ENCODE data around the gene MIS18BP1. TPM values are rescaled to one million over a fixed set of nuclear protein-coding genes. Genes with fewer than 3 reads are reported as not detected.

The MIS18BP1 gene

DNA sequence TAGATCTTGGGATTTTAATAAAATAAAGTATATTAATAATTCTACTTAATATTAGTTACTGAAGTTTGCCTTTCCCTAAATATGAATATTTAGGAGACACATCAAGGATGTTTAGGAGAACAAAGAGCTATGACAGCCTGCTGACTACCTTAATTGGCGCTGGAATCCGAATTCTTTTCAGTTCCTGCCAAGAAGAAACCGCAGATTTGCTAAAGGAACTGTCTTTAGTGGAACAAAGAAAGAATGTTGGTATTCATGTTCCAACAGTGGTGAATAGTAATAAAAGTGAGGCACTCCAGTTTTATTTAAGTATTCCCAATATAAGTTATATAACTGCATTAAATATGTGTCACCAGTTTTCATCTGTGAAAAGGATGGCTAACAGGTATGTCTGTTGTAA lies 54.5 kb downstream of the MIS18BP1 start:
- Histone ChIP-seq H3K4me2 (ENCODE audit: low read length) (peak overlapping the region; percentile 11), H3K4me3 (ENCODE audit: low read length) (no peak overlapping the region), H3K27me3 (ENCODE audit: control insufficient read depth, insufficient read depth, low read length) (no peaks in the 10 kb centered on the region), H3K9ac (ENCODE audit: low read depth, low read length) (peak overlapping the region; percentile 57), H3K4me1 (ENCODE audit: control insufficient read depth, insufficient read depth, low read length) (peaks cover 17% of the 10 kb centered on the region), H3K9me3 (replicated peaks; ENCODE audit: low read length) (no peaks in the 10 kb centered on the region), H3K36me3 (ENCODE audit: insufficient read depth, low read length) (peaks cover 9% of the 10 kb centered on the region)

DNA sequence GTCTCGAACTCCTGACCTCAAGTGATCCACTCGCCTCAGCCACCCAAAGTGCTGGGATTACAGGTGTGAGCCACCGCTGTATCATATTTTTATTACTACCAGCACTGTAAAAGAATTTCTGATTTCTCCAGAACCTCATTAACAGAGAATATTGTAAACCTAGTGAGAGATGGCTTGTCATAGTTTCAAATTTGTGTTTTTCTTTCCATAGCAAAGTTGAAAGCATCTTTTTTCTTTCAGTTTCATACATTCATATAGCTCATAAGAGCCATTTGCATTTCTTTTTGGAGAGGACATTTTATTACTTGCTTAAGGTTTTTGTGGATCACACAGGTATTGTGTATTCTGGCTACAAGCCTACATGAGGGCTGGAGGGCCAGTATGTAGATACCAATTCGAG lies 58.0 kb downstream of the MIS18BP1 start:
- Histone ChIP-seq H3K36me3 (ENCODE audit: insufficient read depth, low read length) (no peaks in the 10 kb centered on the region), H3K4me1 (ENCODE audit: control insufficient read depth, insufficient read depth, low read length) (peaks cover 17% of the 10 kb centered on the region), H3K9me3 (replicated peaks; ENCODE audit: low read length) (no peaks in the 10 kb centered on the region), H3K27me3 (ENCODE audit: control insufficient read depth, insufficient read depth, low read length) (no peaks in the 10 kb centered on the region), H3K4me3 (ENCODE audit: low read length) (no peak overlapping the region), H3K9ac (ENCODE audit: low read depth, low read length) (no peak overlapping the region), H3K4me2 (ENCODE audit: low read length) (no peak overlapping the region)

DNA sequence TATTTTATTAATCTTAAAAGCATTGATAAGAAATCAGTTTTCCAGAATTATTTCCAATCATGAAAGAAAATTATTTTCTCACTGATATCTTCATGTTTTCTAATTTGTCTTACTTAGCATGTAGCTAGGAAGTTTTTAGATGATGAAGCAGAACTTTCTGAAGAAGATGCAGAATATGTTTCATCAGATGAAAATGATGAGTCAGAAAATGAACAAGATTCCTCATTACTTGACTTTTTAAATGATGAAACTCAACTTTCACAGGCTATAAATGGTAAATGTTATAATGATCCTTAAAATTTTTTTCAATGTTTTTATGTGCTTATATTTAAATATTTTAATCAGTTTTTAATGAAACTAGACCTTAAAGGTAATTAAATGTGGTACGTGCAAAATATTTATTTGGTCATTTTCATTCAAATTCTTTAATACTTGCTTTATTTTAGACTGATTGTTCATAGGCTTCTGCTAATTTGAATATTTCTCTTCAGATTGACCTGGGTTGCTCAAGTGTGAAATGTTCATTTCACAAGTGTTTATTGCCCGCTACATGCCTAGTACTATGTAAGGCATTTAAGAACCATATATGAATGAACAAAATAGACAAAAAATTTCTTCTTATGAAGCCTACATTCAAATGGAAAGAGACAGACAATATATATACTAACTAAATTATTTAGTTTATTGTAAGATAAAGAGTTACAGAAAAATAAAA lies 67.7 kb downstream of the MIS18BP1 start:
- Histone ChIP-seq H3K4me1 (ENCODE audit: control insufficient read depth, insufficient read depth, low read length) (peaks cover 18% of the 10 kb centered on the region), H3K9me3 (replicated peaks; ENCODE audit: low read length) (no peaks in the 10 kb centered on the region), H3K27me3 (ENCODE audit: control insufficient read depth, insufficient read depth, low read length) (no peaks in the 10 kb centered on the region), H3K4me3 (ENCODE audit: low read length) (no peak overlapping the region), H3K36me3 (ENCODE audit: insufficient read depth, low read length) (peaks cover 8% of the 10 kb centered on the region), H3K9ac (ENCODE audit: low read depth, low read length) (no peak overlapping the region), H3K4me2 (ENCODE audit: low read length) (no peak overlapping the region)

DNA sequence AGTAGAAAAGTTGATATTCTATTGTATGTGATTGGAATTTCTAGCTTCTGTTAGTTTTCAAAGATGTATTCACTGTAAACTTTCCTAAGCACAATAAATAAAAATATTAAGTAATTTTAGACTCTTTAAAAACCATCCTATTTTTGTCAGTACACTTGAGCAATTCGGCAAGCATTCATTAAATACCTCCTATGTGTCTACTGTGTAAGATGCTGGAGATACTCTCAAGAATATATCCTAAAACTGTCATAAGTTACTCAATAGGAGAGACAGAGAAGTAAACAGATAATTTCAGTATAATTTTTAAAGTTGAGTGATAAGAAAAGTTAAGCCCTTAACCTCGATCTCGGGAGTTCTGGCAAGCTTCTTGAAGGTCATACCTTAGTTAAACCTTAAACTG lies 71.2 kb downstream of the MIS18BP1 start:
- Histone ChIP-seq H3K4me1 (ENCODE audit: control insufficient read depth, insufficient read depth, low read length) (peaks cover 27% of the 10 kb centered on the region), H3K4me2 (ENCODE audit: low read length) (no peak overlapping the region), H3K9ac (ENCODE audit: low read depth, low read length) (no peak overlapping the region), H3K36me3 (ENCODE audit: insufficient read depth, low read length) (no peaks in the 10 kb centered on the region), H3K4me3 (ENCODE audit: low read length) (no peak overlapping the region), H3K27me3 (ENCODE audit: control insufficient read depth, insufficient read depth, low read length) (no peaks in the 10 kb centered on the region), H3K9me3 (replicated peaks; ENCODE audit: low read length) (no peaks in the 10 kb centered on the region)

DNA sequence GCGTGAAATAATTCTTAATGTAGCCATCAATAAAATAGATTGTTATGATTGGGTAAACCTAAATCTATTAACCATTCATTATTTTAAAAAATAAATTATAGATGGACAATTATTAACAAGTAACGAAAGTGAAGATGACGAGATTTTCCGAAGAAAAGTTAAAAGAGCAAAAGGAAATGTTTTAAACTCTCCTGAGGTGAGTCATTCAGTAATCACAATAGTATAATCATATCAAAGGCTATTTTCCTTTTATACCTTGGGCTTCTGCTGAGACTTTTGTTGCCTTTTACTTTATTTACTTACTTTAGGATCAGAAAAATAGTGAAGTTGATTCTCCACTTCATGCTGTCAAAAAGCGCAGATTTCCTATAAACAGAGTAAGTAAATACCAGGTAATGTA lies 71.7 kb downstream of the MIS18BP1 start:
- Histone ChIP-seq H3K9me3 (replicated peaks; ENCODE audit: low read length) (no peaks in the 10 kb centered on the region), H3K4me1 (ENCODE audit: control insufficient read depth, insufficient read depth, low read length) (peaks cover 32% of the 10 kb centered on the region), H3K4me3 (ENCODE audit: low read length) (no peak overlapping the region), H3K36me3 (ENCODE audit: insufficient read depth, low read length) (no peaks in the 10 kb centered on the region), H3K4me2 (ENCODE audit: low read length) (no peak overlapping the region), H3K9ac (ENCODE audit: low read depth, low read length) (no peak overlapping the region), H3K27me3 (ENCODE audit: control insufficient read depth, insufficient read depth, low read length) (no peaks in the 10 kb centered on the region)

DNA sequence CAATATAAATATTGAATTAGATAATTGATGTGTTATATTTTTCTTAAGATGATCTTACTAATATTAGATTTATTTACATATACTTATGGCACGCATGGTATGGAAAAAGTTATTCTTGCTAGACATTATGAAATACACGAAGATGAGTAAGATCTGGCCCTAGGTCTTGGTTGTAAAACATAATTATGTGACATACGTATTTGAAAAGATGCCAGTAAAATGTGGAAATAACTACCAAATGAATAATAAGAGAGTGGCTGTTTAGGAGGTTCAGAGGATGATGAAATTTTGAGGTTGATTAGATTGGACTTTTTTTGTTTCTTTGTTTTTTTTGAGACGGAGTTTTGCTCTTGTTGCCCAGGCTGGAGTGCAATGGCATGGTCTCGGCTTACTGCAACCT lies 75.9 kb downstream of the MIS18BP1 start:
- Histone ChIP-seq H3K4me2 (ENCODE audit: low read length) (no peak overlapping the region), H3K4me3 (ENCODE audit: low read length) (no peak overlapping the region), H3K27me3 (ENCODE audit: control insufficient read depth, insufficient read depth, low read length) (no peaks in the 10 kb centered on the region), H3K9me3 (replicated peaks; ENCODE audit: low read length) (no peaks in the 10 kb centered on the region), H3K9ac (ENCODE audit: low read depth, low read length) (no peak overlapping the region), H3K36me3 (ENCODE audit: insufficient read depth, low read length) (no peaks in the 10 kb centered on the region), H3K4me1 (ENCODE audit: control insufficient read depth, insufficient read depth, low read length) (peaks cover 29% of the 10 kb centered on the region)

DNA sequence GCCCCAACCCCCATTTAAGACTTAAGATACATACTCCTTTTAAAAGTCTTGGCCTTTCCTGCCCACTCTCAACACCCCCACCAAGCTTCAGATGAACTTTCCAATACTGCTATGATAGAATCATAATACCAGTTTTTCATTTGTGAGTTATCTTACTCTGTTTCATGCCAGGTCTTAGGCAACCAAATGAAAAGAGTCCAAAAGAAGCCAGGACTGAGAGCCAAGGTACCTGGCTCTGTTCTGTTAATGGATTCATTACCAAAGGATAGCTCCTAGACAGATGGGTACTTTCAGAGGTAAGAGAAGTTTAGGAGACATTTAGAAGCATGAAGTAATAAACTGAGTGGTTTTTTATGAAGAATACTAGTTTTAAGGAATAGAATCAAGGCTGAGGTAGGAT lies 83.1 kb downstream of the MIS18BP1 start:
- H3K4me2 ChIP-seq (ENCODE audit: low read length) = no peak overlapping the region

DNA sequence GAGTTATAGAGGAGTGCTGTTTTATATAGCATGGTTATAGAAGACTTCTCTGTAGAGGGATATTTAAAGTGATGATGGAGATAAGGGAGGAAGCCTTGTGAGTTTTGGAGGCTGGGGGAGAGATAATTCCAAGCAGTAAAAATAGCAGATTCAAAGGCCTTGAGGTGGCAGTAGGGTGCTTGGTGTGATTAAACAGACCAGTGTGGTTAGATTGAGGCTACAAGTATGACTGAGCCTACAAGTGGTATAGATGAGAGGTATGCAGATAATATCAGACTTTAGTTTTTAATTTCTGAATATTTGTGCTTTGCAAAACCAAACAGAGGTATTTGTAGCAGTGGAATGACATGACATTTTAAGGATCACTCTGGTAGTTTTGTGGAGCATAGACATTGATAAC lies 96.9 kb downstream of the MIS18BP1 start:
- Histone ChIP-seq H3K27me3 (ENCODE audit: control insufficient read depth, insufficient read depth, low read length) (no peaks in the 10 kb centered on the region), H3K4me1 (ENCODE audit: control insufficient read depth, insufficient read depth, low read length) (no peaks in the 10 kb centered on the region), H3K36me3 (ENCODE audit: insufficient read depth, low read length) (no peaks in the 10 kb centered on the region), H3K9me3 (replicated peaks; ENCODE audit: low read length) (no peaks in the 10 kb centered on the region), H3K4me3 (ENCODE audit: low read length) (no peak overlapping the region), H3K9ac (ENCODE audit: low read depth, low read length) (no peak overlapping the region), H3K4me2 (ENCODE audit: low read length) (no peak overlapping the region)

More for the DNA sequence above, 83.1 kb downstream of the MIS18BP1 start:
- Histone ChIP-seq H3K36me3 (ENCODE audit: insufficient read depth, low read length) (no peaks in the 10 kb centered on the region), H3K4me1 (ENCODE audit: control insufficient read depth, insufficient read depth, low read length) (no peaks in the 10 kb centered on the region), H3K9me3 (replicated peaks; ENCODE audit: low read length) (no peaks in the 10 kb centered on the region), H3K4me3 (ENCODE audit: low read length) (no peak overlapping the region), H3K27me3 (ENCODE audit: control insufficient read depth, insufficient read depth, low read length) (no peaks in the 10 kb centered on the region), H3K9ac (ENCODE audit: low read depth, low read length) (no peak overlapping the region)

Small RNA genes lying within 50 kb of the gene (small RNA-seq; reads per million reads assigned to genes)
- gene RNU6-552P = not detected
